WERI-Rb-1 (cell line): ENCODE data around the gene ZNF136.

ENCODE experiments used
- DNase-seq: peaks from one replicate; pipeline ENCODE4 v3.0.0-alpha.2; 2020
- H3K27ac ChIP-seq: fragments of 250-450 bp; sonication (Bioruptor Pico); 2 replicates; pipeline ENCODE4 v1.5.1; 2020; ENCODE audit warnings: mild to moderate bottlenecking, moderate library complexity
- H3K27me3 ChIP-seq: fragments of 250-450 bp; sonication (Bioruptor Pico); 2 replicates; pipeline ENCODE4 v1.5.1; 2021; ENCODE audit warnings: mild to moderate bottlenecking, low read depth, moderate library complexity; ENCODE audit not compliant: insufficient read depth, severe bottlenecking
- H3K36me3 ChIP-seq: fragments of 250-450 bp; sonication (Bioruptor Pico); 2 replicates; pipeline ENCODE4 v1.5.1; 2020; ENCODE audit warnings: mild to moderate bottlenecking, moderate library complexity
- H3K4me3 ChIP-seq: 2 replicates; pipeline ENCODE4 v1.5.1; 2011; ENCODE audit warnings: low read depth, mild to moderate bottlenecking, control low read depth, low read length
- H3K9me3 ChIP-seq: fragments of 250-450 bp; sonication (Bioruptor Pico); 2 replicates; pipeline ENCODE4 v1.5.1; 2021; ENCODE audit warnings: mild to moderate bottlenecking, moderate library complexity; ENCODE audit not compliant: severe bottlenecking
- TF ChIP-seq, protein P1 (sequence below): IDR thresholded peaks from 2 replicates; pipeline ENCODE4 v1.5.1; 2011; ENCODE audit warnings: low read depth, mild to moderate bottlenecking, control low read depth, inconsistent platforms, low read length

The ZNF136 gene

DNA sequence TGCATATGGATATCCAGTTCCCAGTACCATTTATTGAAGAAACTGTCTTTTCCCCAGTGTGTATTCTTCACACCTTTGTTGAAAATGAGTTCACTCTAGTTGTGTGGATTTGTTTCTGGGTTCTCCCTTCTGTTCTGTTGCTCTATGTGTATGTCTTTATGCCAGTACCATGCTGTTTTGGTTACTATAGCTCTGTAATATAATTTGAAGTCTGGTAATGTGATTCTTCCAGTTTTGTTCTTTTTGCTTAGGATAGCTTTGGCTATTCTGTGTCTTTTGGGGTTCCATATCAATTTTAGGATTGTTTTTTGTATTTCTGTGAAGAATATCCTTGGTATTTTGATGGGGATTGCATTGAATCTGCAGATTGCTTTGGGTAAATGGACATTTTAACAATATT is 35.2 kb downstream of the ZNF136 start:
- H3K9me3 ChIP-seq, result peaks cover 6% of the 10 kb centered on the region
- H3K36me3 ChIP-seq, result peaks cover 3% of the 10 kb centered on the region
- no peaks in the 10 kb centered on the region for H3K27me3 ChIP-seq

DNA sequence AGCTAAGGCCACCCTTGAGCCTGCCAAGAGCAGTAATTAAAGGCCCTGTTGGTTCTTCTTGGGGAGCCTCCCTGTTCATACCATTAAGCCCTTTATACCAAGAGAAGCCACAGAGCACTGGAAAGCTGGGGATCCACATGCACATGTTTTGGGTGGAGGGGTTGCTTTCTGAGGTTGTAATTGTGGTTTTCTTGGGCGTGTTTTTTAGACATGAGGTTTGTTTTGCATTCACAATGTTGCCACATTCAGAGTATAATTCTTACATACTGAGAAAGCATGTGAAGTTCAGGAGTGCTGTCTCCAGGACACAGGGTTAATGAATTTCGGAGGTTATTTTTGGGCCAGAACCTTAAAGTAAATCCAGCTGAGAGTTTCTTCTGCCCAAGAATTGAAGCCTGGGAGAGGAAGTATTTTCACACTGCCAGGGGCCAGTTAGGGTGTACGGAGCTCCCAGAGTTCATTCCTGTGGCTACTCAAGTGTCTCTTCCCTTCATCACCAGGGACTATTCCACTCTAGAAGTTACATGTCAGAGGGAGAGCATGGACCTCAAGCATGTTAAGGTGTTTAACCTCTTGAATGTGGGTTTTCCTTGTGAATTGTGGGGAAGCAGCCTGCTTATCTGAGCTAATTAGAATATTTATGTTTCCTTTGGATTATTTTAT is 37.0 kb downstream of the ZNF136 start:
- H3K4me3 ChIP-seq, result no peak overlapping the region
- no peaks in the 10 kb centered on the region for H3K27me3 ChIP-seq
- peaks cover 6% of the 10 kb centered on the region for H3K9me3 ChIP-seq
- H3K27ac ChIP-seq, result no peak overlapping the region
- no peak for DNase-seq
- peaks cover 3% of the 10 kb centered on the region for H3K36me3 ChIP-seq
- TF ChIP-seq, protein P1, sequence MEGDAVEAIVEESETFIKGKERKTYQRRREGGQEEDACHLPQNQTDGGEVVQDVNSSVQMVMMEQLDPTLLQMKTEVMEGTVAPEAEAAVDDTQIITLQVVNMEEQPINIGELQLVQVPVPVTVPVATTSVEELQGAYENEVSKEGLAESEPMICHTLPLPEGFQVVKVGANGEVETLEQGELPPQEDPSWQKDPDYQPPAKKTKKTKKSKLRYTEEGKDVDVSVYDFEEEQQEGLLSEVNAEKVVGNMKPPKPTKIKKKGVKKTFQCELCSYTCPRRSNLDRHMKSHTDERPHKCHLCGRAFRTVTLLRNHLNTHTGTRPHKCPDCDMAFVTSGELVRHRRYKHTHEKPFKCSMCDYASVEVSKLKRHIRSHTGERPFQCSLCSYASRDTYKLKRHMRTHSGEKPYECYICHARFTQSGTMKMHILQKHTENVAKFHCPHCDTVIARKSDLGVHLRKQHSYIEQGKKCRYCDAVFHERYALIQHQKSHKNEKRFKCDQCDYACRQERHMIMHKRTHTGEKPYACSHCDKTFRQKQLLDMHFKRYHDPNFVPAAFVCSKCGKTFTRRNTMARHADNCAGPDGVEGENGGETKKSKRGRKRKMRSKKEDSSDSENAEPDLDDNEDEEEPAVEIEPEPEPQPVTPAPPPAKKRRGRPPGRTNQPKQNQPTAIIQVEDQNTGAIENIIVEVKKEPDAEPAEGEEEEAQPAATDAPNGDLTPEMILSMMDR, result no peak

More for the DNA sequence above, 35.2 kb downstream of the ZNF136 start:
- TF ChIP-seq, protein P1, result no peak
- DNase-seq, result no peak
- Histone ChIP-seq H3K27ac (no peak overlapping the region), H3K4me3 (no peak overlapping the region)

DNA sequence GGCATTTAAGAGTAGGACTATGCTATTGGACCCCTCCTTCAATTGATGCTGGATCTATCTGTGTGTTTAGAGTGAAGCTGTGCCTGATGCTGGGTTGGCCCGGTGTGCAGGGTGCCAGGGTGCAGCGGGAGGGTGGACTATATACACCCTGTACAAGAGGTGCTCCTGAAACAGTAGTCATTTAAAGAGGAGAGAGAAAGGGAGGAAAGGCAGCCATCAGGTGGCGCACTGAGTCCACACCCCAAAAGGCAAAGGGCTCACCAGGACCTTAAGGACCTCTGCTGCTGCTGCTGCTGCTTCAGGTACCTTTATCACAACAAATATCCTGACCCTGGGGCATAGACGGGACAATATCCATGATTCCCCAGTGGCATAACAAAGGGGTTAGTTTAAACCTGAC is 39.4 kb downstream of the ZNF136 start:
- no peak overlapping the region for H3K4me3 ChIP-seq
- DNase-seq, result peak; percentile 67
- H3K9me3 ChIP-seq, result peaks cover 10% of the 10 kb centered on the region
- H3K27ac ChIP-seq, result no peak overlapping the region
- H3K36me3 ChIP-seq, result no peaks in the 10 kb centered on the region; the same call in 1 of the 2 replicates
- TF ChIP-seq, protein P1, result peak; percentile 85
- no peaks in the 10 kb centered on the region for H3K27me3 ChIP-seq

DNA sequence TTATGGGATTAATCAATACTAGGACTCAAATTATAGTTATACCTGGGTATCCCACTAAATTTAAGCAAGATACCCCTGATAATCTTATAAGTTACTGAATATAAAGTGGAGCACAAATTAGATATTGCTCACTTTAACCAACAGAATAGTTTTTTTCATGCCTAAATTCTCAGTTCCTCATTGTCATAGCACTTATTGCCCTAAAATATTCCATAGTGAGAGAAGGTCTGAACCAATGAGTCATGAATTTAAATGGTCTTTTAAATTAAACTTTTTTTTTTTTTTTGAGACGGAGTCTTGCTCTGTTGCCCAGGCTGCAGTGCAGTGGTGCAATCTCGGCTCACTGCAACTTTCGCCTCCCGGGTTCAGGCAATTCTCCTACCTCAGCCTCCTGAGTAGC is 42.4 kb downstream of the ZNF136 start:
- TF ChIP-seq, protein P1, result no peak
- H3K36me3 ChIP-seq, result no peaks in the 10 kb centered on the region; the same call in none of the 2 replicates
- H3K27ac ChIP-seq, result no peak overlapping the region
- H3K27me3 ChIP-seq, result no peaks in the 10 kb centered on the region
- no peak for DNase-seq
- H3K4me3 ChIP-seq, result no peak overlapping the region
- H3K9me3 ChIP-seq, result peaks cover 3% of the 10 kb centered on the region

DNA sequence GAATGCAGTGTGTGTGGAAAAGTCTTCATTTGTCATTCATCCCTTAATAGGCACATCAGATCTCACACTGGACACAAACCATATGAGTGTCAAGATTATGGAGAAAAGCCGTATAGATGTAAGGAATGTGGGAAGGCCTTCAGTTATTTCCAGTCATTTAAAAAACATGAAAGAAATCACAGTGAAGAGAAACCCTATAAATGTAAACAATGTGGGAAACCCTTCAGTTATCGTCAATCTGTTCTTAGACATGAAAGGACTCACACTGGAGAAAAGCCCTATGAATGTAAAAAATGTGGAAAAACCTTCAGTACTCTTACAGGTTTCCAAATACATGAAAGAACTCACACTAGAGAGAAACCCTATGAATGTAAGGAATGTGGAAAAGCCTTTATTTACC is 45.3 kb downstream of the ZNF136 start:
- DNase-seq, result no peak
- no peak overlapping the region for H3K27ac ChIP-seq
- H3K9me3 ChIP-seq, result peaks cover 3% of the 10 kb centered on the region
- H3K27me3 ChIP-seq, result no peaks in the 10 kb centered on the region
- no peaks in the 10 kb centered on the region; the same call in none of the 2 replicates for H3K36me3 ChIP-seq
- H3K4me3 ChIP-seq, result no peak overlapping the region
- TF ChIP-seq, protein P1, result no peak

DNA sequence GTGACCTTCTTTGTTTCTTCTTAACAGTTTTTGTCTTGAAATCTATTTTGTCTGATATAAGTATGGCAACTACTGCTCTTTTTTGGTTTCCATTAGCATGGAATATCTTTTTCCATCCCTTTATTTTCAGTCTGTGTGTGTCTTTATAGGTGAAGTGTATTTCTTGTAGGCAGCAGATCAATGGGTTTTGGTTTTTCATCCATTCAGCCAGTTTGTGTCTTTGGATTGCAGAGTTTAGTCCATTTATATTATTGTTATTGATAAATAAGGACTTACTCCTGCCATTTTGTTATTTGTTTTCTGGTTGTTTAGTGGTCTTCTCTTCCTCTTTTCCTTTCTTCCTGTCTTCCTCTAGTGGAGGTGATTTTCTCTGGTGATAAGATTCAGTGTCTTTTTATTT is 54.4 kb downstream of the ZNF136 start:
- no peak overlapping the region for H3K4me3 ChIP-seq
- peaks cover 2% of the 10 kb centered on the region for H3K9me3 ChIP-seq
- no peak overlapping the region for H3K27ac ChIP-seq
- H3K36me3 ChIP-seq, result no peaks in the 10 kb centered on the region; the same call in 1 of the 2 replicates
- no peaks in the 10 kb centered on the region for H3K27me3 ChIP-seq
- TF ChIP-seq, protein P1, result no peak
- DNase-seq, result no peak
